ENCODE data around the gene IL13RA1. TPM values are rescaled to one million over a fixed set of nuclear protein-coding genes. Genes with fewer than 3 reads are reported as not detected.
"Not testable (repeated sequence)": the region's sequence is repeated elsewhere in the genome, so short reads cannot be mapped to it uniquely, and the experiment has no call there.

The IL13RA1 gene
- total RNA-seq, 1 donor from 2014 or later: 82.2 TPM

DNA sequence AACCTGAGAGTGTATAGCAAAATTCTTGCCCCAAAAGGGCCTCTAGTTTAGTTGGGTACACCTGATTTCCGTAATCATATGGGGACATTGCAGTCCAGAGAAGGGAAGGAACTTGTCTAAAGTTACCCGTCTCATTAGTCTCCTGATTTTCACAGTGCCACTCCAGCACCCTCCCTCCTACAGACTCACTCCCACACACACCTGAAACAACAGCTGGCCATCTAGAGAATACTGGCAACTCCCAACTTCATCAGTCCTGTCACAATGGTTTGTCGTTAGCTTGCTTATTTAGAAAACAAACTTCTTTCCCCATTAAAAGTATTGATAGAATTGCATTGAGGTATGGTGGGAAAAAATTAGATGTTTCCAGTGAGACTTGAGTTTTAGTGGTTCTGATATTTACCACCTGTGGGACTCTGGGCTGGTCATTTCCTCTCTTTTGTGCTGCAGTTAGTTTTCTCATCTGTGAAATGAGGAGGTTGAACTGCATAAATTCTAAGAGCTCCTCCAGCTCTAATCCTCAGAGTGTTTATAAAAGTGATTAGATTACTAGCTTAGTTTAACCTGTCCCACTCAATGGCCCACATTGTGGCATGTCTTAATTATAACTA lies 1.7 kb downstream of the IL13RA1 start:
- no peak for ATAC-seq

DNA sequence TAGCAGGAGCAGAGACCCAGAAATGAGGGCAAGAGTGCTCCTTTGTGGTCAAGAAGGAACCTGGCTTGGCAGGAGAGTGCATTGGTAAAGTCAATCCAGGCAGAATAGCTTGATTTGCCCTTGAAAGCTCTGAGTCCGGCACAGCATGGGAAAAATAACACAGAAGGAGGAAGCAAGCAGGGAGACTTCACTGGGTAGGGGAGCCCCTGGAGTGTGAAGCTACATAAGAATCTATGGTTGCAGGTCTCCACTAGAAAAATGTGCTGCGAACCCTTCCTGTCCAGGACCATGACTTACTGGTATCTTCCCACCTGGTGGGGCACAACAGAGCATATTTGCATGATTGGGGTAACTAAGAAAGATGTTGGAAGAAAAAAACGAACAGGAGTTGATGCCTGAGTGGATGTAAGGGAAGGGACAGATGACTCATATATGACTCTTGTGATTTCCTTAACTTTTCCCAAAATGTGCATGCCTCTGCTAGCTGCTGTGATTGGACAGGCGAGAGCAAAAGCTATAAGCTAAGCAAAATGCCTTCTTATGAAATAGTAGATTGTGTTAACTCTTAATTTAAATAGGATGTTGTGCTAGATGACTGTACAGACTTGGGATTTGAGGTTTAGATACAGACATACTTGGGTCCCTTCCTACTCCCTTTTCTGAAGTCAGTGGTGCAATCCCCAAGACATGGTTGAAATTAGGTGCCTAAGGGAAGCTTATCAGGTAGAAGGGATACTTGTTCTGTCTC lies 3.3 kb downstream of the IL13RA1 start:
- peak; percentile 38 for ATAC-seq

DNA sequence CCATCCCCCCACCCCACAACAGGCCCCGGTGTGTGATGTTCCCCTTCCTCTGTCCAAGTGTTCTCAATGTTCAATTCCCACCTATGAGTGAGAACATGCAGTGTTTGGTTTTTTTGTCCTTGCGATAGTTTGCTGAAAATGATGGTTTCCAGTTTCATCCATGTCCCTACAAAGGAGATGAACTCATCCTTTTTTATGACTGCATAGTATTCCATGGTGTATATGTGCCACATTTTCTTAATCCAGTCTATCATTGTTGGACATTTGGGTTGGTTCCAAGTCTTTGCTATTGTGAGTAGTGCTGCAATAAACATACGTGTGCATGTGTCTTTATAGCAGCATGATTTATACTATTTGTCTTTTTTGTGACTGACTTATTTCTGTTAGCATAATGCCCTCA lies 5.1 kb downstream of the IL13RA1 start:
- ATAC-seq: not testable (repeated sequence)

DNA sequence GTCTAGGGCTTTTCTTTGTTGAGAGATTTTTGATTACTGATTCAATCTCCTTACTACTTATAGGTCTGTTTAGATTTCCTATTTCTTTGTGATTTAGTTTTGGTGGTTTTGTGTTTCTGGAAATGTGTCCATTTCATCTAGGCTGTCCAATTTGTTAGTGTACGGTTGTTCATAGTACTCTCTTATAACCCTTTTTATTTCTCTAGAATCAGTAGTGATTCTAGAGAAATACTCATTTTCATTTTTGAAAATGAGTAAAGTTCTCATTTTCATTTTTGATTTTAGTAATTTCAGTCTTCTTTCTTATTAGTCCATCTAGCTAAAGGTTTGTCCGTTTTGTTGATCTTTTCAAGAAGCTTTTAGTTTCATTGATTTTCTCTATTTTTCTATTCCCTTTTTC lies 7.5 kb downstream of the IL13RA1 start:
- no peak for ATAC-seq

DNA sequence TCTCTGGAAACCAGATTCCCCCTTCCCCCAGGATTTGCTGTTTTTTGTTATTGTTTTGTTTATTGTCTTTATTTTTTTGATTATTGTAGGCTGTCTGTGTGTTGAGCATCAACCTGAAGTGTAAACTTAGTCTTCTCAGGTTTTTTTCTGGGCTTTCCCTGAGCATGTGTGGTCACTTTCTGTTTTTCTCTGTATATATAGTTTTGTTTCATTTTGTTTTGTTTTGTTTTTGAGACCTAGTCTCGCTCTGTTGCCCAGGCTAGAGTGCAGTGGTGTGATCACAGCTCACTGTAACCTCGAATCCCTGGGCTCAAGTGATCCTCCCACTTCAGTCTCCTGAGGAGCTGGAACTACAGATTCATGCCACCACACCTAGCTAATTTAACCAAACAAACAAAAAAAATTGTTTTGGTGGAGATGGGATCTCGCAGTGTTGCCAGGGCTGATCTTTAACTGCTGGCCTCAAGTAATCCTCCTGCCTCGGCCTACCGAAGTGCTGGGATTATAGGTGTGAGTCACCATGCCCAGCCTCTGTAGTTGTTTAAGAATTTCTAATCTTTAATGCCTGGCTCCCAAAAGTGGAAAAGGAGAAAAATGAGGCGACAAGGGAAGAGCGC lies 9.1 kb downstream of the IL13RA1 start:
- ATAC-seq: peak; percentile 33

DNA sequence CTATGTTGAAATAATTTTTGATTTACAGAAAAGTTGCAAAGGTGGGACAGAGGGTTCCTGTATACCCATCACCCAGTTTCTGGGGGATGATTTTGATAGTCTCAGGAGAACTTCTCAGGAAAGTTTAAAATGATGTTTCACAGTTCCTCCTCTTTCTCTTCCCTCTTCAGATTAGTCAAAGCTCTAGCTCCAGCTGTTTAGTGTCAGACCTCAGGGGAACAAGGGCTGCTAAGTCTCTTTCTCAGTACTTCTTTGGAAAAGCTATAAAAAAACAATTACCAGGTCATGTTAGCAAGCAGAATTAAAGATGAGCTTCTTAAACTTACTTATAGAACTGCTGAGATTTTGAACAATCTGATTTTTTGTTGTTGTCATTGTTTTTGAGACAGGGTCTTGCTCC lies 12.2 kb downstream of the IL13RA1 start:
- ATAC-seq: no peak

DNA sequence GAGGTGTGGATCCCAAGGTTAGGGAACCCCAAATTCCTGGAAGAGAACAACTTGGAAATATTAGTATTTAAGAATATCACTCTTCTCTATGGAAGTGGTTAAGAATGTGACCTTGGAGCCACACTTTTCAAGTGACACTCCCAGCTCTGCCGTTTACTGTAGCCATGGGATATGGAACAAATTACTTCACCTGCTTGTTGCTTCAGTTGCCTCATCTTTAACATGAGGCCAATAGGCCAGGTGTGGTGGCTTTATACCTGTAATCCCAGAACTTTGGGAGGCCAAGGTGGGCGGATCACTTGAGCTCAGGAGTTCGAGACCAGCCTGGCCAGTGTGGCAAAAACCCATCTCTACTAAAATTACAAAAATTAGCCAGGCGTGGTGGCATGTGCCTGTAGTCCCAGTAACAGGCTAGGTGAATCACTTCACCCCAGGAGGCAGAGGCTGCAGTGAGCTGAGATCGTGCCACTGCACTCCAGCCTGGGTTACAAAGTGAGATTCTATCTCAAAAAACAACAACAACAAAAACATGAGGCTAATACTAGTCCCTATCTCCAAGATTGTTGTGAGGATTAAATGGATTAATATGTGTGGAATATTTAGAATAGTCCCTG lies 13.0 kb downstream of the IL13RA1 start:
- ATAC-seq: no peak

DNA sequence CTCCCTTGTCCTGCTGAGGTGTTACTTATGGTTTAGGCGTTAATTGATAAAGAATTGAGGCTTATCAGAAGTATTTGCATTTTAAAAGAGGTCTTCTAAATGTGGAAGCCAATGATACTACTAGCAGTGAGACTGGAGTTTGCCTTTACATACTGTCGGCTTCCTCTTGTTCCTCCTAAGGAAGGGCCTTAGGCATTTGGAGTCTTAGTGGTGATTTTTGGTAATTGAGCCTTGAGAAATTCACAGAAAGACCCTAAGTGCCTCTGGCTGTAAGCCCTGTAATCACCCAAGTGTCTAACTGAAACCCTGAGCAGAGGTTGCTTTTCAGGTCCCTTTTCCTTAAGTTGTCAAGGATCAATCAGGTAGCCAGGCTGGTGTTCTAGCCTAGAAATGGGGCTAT lies 14.8 kb downstream of the IL13RA1 start:
- no peak for ATAC-seq

DNA sequence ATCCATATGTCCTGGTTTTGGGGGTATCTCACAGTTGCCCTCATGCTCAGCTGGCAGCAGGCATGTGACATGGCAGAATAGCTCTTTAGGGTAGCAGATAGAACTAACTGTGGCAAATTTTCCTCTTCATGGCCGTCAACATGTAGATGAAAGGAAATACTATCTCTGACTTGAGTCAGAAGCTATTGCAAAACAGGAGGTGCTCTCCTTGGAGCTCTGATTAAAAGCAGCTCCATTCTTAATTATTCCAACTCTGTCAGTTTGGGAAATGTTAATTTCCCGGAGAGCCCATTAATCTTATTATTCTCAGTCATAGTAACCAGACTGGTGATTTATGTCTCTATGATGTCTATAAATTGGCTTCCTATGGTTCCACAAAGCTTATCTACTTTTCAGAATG lies 18.2 kb downstream of the IL13RA1 start:
- ATAC-seq: no peak

DNA sequence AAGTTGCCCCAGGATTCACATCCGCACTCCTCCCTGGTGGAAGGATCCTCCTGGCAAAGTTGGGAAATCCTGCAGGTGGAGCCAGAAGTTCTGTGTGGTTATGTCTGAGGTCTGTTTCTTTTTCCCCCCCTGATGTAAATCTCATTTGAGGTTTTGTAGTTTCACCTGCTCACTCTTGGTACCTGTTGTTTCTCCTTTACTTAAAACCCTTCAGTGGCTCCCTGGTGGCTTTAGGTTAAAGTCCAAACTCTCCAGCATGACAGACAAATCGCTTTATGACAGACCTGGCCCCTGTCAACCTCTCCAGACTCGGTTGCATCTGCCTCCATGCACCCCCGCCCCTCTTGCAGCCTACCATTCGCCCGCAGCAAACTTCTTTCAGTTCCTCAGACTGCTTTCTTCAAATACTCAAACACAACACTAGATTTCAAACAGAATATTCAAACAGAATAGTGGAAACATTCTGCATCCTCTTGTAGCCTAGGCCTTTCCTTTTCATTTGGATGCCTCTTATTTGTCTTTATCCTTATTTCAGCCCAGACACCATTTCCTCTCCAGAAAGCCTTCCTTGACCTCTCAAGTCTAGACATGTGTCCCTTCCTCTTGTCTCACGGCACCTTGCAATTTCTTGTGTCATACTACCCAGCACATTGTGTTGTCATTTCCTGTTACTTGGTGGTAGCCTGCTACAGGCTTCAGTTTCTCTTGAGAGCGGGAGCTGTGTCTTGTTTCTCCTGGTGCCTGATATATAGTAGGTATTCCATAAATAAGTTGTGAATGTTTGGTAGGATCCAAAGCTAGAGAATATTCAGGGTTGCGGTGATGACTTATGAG lies 24.8 kb downstream of the IL13RA1 start:
- ATAC-seq: peak; percentile 59

DNA sequence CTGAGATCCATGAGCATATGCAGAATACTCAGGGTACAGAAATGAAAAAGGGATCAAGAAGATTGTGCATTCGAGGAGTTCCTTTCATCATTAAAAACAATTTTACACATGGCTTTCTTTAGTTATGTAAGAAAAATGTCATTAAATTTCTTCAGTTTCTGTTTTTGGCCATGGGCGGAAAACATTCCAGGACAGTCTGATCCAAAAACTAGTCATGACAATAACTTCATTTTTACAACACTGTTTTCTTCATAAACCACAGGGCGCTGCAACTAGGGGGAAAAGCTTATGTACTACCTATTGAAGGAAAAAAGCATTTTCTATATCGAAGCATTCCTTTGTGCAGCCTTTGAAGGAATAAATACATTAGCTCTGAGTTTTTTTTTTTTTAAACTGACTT lies 28.2 kb downstream of the IL13RA1 start:
- no peak for ATAC-seq

DNA sequence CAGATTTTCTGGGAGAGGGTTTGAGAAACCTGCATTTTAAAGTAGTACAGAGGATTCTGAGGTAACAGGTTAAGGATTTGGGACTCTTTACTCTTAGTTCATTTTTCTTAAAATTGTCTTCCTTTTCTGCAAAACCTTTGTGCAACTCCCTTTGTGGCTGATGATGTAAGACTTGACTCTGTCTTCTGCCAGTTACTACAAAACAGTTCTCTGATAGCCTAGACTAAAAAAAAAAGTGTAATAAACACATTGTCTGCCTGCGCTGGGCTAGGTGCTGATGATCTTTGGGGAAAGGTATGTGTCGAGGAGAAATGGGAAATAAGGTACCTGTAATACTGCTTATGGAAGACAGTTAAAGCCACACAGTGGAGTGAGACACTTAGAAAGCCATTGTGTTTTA lies 28.7 kb downstream of the IL13RA1 start:
- ATAC-seq: no peak

DNA sequence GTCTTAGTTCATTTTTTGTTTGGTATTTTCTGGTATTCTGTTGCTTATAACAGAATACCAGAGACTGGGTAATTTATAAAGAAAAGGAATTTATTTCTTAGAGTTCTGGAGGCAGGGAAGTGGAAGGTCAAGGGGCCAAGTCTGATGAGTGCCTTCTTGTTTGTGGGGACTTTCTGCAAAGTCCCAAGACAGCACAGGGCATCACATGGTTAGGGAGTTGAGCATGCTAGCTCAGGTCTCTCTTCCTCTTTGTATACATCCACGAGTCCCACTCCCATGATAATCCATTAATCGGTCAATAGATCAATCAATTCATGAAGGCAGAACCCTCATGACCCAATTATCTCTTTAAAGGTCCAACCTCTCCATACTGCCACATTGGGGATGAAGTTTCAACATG lies 31.1 kb downstream of the IL13RA1 start:
- no peak for ATAC-seq

DNA sequence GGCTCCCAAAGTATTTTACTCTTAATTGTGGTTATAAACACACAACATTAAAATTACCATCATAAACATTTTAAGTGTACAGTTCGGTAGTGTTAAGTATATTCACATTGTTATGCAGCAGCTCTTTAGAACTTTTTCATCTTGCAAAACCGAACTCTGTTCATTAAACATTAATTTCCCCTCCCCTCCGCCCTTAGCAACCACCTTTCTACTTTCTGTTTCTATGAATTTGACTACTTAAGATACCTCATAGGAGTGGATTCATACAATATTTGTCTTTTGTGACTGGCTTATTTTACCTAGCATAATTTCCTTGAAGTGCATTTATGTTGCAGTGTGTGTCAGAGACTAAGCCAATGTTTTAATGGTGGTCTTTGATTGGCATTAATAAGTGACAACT lies 32.6 kb downstream of the IL13RA1 start:
- ATAC-seq: no peak

DNA sequence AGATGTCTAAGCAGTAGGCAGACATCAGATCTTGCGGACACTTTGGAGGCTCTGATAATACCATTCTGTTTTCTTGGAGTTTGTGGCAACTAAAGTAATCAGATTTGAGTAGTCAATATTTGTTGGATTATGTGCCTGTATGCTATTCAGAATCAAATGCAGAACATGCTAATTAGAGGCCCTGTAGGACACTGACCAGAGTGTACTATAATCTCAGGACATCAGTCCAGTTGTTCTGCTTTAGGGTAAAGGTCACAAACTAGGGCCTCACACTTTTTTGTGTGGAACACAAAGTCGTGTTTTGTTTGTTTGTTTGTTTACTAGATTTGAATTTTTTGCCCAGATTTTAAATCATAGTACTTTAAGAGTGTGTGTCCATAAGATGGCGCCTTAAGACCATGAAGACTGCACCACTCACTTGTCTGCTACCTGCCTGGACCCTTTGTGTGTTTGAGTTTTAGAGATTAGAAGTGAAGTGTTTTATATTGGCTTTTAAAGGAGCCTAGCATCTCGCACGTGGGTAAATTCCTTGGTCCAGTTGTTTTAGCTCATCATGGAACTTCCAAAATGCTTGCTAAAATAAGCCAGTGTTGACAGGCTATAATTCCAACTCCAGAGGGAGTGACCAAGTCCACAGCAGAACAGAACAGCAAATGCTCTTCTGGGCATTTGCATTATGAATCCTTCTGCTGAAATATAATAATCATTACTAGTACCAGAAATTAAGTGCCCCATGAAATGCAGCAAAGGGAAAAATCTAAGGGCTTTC lies 34.7 kb downstream of the IL13RA1 start:
- ATAC-seq: no peak

DNA sequence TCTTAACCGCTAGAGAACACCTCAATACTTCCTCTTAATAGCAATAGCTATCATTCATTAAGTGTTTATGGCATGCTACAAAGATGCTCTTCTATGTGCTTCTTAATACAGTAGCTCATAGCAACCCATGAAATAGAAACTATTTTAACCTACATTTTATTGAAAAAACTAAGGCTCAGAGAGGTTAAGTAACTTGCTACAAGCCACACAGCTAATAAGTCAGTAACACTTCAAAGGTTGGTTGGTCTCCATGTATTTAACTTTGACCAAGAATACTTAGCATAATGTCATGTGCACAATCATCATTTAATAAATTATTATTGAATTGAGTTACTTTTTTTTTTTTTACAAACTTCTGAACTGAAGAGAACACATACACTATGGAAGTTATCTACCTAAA lies 36.1 kb downstream of the IL13RA1 start:
- no peak for ATAC-seq

DNA sequence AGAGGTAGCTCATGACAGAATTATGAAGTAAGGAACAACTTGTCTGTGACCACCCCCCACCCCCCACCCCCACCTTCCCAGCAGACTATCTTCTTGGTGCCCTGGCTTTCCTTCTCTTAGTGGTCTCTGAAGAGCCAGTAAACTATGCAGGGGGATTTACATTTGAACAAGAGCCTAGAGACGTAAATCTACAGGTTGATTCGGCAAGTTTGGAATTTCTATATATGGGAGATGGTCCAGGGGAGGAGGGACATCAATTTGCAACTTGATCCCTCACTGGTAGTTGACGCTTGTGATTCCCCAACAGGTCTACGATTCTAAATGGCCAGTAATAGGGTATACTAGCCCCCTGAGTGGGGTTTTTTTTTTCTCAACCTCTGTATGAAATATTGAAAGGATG lies 36.7 kb downstream of the IL13RA1 start:
- no peak for ATAC-seq

DNA sequence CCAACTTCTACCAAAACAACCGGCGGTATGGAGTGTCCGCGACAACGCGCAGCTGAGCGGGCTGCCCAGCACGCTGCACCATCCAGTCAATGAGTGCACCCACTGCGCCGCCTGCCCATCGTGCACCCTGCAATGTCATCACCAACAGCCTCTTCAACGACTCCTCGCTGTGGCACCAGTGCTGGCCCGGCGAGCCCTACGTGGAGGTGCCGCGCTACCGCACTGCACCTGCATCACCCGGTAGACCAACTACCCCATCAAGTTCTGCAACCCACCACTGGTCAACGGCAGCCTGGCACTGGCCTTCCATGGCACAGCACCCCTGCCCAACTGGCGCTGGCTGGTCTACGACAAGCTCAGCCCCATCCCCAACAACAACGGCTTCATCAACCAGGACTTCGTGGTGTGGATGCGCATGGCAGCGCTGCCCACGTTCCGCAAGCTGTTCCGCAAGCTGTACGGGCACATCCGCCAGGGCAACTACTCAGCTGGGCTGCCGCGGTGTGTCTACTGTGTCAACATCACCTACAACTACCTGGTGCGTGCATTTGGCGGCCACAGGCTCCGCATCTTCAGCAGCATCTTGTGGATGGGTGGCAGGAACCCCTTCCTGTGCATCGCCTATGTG lies 42.8 kb downstream of the IL13RA1 start:
- ATAC-seq: no peak

DNA sequence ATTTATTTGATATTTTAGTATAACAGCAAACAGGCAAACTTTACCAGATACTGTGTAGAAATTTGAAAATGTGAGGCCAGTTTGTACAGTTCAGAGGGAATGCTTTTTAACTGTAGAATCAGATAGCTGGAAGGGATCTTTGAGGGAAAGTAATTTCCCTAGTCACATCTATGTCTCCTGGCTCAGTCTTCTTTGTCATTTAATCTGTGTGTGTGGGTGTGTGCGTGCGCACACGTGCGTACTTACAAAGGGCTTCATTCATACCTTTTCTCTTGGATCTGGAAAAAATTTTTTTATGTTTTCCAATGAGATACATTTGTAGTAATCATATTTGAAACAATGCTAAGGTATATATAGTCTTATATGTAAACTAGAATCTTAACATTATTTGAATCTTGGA lies 44.6 kb downstream of the IL13RA1 start:
- no peak for ATAC-seq

DNA sequence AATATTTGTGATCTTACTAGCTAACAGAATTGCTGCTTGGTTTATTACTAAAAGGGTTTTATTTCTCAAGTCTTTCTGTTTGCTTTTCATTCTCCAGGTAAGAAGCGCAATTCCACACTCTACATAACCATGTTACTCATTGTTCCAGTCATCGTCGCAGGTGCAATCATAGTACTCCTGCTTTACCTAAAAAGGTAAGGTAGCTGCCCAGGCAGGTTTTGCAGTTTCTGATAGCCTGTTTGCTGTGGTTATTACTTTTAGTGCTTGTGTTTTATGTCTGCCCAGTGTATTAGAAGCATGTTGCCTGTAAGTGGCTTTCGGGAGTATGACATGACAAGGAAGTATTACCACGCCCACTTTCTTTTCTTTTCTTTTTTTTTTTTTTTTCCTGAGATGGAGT lies 46.4 kb downstream of the IL13RA1 start:
- ATAC-seq: peak; percentile 96

DNA sequence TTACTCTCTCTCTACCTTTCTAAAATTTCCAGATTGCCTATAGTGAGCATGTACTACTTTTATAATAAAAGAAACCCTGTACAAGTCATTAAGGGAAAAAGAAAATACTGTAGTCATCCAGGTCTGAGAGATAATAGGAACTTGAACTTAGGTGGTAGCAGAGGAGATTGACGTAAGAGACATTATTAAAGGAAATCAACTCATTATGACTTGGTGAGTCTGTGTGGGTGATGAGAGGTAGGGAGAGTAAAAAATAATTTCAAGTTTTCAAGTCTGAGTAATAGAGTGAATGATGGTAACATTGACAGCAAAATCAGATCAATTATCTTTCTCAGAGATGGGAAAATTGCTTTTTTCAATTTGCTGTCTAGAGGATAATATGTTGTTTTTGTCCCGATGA lies 52.2 kb downstream of the IL13RA1 start:
- no peak for ATAC-seq

DNA sequence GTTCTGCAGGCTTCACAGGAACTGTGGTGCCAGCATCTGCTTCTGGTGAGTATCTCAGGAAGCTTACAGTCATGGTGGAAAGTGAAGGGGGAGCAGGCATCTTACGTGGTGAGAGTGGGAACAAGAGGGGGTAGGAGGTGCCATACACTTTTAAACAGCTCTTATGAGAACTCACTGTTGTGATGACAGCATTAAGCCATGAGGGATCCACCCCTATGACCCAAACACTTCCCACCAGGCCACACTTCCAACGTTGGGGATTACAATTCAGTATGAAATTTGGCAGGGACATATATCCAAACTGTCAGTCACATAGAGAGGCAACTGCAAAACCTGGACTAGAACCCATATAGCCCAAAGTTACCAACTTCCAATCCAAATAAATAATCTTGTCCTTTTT lies 53.1 kb downstream of the IL13RA1 start:
- no peak for ATAC-seq
